Body of pancreas (tissue), 4 donors: ENCODE measurements around the gene TXLNB.

Experiments used
- POLR2A ChIP-seq, 3 donors: fragments of 450-650 bp; IDR thresholded peaks; one replicate each; pipeline ENCODE4 v1.6.1; 2016; ENCODE audit warnings: antibody characterized with exemption in 3 of 3, mild to moderate bottlenecking in 2 of 3
- TF ChIP-seq, protein P1 (sequence below), 7 experiments: fragments of 450-650 bp in 4 of 7; fragments of 200-600 bp in 3 of 7; sonication (generic) in 3 of 7; IDR thresholded peaks; one replicate each; pipeline ENCODE4 v1.5.1; 2016 to 2019; ENCODE audit warnings: antibody characterized with exemption in 7 of 7

DNA sequence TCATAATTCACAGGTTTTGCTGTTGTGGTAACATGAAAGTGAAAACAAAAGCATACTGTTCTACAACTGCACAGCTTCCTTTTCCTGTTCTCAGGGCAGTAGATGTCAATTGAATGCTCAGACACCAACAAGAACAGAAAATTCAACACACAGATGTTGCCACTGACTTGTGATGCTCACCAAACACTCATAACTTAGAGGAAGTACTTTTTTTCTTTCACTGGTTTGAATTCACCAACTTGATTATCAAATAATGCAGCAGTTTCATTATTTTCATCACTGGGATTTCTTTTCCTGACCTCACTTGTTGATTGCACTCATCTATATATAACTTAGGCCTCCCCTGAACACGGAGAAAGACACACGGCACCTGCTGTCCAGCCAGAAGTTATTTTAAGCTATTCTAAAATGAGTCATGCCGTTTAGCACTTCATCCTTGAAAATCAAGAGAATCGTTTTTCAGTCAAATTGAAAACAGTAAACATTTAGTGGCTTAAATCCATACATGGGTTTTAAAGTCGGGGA is 949 bp downstream of the TXLNB start:
- TF ChIP-seq, protein P1, sequence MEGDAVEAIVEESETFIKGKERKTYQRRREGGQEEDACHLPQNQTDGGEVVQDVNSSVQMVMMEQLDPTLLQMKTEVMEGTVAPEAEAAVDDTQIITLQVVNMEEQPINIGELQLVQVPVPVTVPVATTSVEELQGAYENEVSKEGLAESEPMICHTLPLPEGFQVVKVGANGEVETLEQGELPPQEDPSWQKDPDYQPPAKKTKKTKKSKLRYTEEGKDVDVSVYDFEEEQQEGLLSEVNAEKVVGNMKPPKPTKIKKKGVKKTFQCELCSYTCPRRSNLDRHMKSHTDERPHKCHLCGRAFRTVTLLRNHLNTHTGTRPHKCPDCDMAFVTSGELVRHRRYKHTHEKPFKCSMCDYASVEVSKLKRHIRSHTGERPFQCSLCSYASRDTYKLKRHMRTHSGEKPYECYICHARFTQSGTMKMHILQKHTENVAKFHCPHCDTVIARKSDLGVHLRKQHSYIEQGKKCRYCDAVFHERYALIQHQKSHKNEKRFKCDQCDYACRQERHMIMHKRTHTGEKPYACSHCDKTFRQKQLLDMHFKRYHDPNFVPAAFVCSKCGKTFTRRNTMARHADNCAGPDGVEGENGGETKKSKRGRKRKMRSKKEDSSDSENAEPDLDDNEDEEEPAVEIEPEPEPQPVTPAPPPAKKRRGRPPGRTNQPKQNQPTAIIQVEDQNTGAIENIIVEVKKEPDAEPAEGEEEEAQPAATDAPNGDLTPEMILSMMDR (IDR thresholded peaks at IDR 0.05) = no peak
- TF ChIP-seq POLR2A (IDR thresholded peaks at IDR 0.05) = no peak
